ENCODE measurements around the gene CNPY4.

The CNPY4 gene

GRCh38 chr7:100166317-100166940, 47.0 kb downstream of the CNPY4 start:
- no peak for DNase-seq (ENCODE audit: low read depth in 1 of 2, low spot score in 1 of 2)

GRCh38 chr7:100166970-100167911, 47.8 kb downstream of the CNPY4 start:
- no peak for DNase-seq (ENCODE audit: low read depth in 1 of 2, low spot score in 1 of 2)

- DNase-seq (ENCODE audit: low read depth in 1 of 2, low spot score in 1 of 2): no peak
These were observed 48.5 kb downstream of the CNPY4 start for GRCh38 chr7:100167912-100168323.

GRCh38 chr7:100169147-100169850, 49.9 kb downstream of the CNPY4 start:
- no peak for DNase-seq (ENCODE audit: low read depth in 1 of 2, low spot score in 1 of 2)

- DNase-seq (ENCODE audit: low read depth in 1 of 2, low spot score in 1 of 2): no peak
These were observed 50.9 kb downstream of the CNPY4 start for GRCh38 chr7:100170101-100170897.

GRCh38 chr7:100171087-100171681, 51.8 kb downstream of the CNPY4 start:
- peak in 1 of 2 donors; percentile 26 for DNase-seq (ENCODE audit: low read depth in 1 of 2, low spot score in 1 of 2)

- DNase-seq (ENCODE audit: low read depth in 1 of 2, low spot score in 1 of 2): no peak
These were observed 52.4 kb downstream of the CNPY4 start for GRCh38 chr7:100171840-100172239.

GRCh38 chr7:100173806-100174495, 54.5 kb downstream of the CNPY4 start:
- DNase-seq (ENCODE audit: low read depth in 1 of 2, low spot score in 1 of 2): no peak

- no peak for DNase-seq (ENCODE audit: low read depth in 1 of 2, low spot score in 1 of 2)
These were observed 55.1 kb downstream of the CNPY4 start for GRCh38 chr7:100174582-100174981.

Data from activated T-helper 1 cell treated with anti-CD3 and anti-CD28 coated beads, Interleukin-2, amount 50 U/mL, for 16 hours (primary cell).